ENCODE measurements around the gene CD63. TPM values are rescaled to one million over a fixed set of nuclear protein-coding genes. Genes with fewer than 3 reads are reported as not detected.

The CD63 gene
- total RNA-seq, 1 donor from 2014 or later, result 253 TPM

DNA sequence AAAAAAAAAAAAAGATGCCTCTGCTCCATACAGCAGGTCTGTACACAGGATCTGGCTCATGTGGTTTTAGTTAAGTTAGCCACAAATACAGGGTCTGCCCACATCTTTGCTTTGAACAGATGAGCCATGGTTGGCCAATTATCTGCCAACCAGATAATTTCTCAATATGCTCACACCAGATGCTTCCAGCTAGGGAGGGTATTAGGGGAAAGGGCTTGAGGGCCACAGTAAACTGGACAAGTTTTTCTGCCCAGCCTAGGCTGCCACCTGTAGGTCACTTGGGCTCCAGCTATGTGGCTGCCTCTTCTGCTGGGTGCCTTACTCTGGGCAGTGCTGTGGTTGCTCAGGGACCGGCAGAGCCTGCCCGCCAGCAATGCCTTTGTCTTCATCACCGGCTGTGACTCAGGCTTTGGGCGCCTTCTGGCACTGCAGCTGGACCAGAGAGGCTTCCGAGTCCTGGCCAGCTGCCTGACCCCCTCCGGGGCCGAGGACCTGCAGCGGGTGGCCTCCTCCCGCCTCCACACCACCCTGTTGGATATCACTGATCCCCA, 7.8 kb downstream of the CD63 start:
- ATAC-seq, result peak; percentile 68

GRCh38 chr12:55720071-55720564, 8.7 kb downstream of the CD63 start, which contains the start of gene RDH5:
Gene RDH5 (plus strand): TSS chr12:55720393. CDS start chr12:55721185, 792 bp downstream.
- ATAC-seq, result no peak

DNA sequence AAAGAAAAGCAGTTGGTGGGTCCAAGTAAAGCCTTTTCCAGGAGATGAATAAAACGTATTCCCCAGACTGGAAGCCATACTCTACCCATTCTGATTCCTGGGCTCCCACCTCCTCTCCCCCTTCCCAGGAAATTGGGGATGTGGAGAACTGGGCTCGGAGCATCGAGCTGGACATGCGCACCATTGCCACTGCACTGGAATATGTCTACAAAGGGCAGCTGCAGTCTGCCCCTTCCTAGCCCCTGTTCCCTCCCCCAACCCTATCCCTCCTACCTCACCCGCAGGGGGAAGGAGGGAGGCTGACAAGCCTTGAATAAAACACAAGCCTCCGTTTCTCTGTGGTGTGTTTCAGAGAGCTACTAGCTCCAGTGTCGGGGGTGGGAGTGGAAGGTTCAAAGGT, 9.4 kb downstream of the CD63 start:
- no peak for ATAC-seq

GRCh38 chr12:55718624-55719275, 10.1 kb downstream of the CD63 start:
- no peak for ATAC-seq

GRCh38 chr12:55718015-55718414, 10.8 kb downstream of the CD63 start:
- no peak for ATAC-seq

DNA sequence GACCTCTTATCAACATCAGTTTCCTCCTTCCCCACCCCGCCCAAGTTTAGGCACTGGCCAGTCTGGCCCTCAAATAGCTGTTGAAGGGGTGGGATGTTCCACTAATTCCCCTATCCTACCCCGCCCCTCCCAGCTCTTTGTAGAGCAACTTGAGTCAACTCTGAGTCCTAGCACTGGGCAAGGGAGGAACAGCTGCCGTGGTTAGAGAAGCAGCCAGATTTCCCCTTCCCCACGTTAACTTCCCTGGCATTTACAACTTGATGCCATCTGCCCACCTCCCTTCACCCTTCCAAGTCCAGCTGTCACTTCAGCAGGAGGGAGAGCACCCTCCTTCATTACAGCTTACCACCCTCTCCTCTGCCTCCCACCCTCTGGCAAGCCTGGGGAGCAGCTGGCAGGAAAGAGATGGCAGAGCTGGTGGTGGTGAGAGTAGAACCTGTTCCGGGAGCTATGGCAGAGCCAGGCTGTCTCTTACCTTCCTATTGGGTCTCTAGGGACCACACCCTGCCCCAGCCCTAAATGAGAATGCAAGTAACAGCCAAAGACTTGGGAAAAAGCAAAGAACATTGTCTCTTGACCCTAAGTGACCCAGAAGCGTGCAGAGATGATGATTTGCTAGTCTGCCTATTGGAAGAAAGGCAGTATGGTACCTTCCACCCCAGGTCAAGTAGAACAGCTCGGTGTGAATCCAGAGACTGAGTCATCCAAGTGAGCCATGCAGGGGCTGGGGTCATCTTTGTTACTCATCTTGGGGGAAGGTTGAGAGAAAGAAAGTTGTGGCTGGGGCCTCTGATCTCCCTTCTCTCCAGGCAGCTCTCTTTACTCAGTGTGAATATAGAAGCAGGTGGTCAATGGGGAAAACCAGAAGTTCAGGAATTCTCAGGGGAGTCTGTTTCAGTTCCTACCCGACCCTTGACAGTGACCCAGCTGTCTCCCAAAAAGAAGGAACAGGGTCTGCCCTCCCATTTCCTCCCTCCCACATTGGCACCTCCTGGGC, 11.5 kb downstream of the CD63 start:
- peak; percentile 60 for ATAC-seq

- peak; percentile 2 for ATAC-seq
Observed at GRCh38 chr12:55716582-55716957, 12.2 kb downstream of the CD63 start.

DNA sequence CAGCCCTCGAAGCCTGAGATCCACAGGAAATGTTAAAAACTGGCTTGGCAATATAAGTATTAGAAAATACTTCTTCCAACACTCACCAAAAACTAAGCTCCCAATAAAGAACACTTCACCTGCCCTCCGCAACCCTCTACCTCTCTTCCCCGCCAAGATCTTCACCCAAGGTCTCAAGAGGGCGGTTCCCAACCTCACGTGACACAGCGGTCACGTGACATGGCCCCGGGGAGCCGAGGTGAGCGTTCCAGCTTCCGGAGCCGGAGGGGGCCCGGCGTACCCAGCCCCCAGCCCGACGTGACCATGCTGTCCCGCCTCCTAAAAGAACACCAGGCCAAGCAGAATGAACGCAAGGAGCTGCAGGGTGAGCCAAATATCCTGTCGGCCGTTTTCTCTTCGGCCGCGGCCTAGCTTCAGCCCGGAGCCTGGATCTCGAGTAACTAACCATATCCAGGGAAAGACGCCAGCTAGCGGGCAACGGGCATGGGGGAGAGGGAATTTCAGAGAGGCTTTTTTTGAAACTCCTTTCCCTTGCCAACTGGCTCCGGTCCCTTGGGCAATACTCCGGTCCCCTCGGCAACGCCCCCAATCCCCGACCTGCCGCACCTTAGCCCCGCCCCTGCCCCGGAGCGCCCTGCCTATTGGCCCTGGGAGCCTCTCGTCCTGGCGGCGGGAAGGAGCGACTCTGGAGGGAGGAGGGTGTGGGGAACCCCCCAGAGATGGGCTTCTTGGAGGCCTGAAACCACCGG, 12.8 kb downstream of the CD63 start, which contains the start of gene BLOC1S1:
Gene BLOC1S1 (plus strand): TSS at position 214 of the 749 bp plus-strand sequence. CDS start 6 bp downstream, at position 220.
- peak; percentile 77 for ATAC-seq

DNA sequence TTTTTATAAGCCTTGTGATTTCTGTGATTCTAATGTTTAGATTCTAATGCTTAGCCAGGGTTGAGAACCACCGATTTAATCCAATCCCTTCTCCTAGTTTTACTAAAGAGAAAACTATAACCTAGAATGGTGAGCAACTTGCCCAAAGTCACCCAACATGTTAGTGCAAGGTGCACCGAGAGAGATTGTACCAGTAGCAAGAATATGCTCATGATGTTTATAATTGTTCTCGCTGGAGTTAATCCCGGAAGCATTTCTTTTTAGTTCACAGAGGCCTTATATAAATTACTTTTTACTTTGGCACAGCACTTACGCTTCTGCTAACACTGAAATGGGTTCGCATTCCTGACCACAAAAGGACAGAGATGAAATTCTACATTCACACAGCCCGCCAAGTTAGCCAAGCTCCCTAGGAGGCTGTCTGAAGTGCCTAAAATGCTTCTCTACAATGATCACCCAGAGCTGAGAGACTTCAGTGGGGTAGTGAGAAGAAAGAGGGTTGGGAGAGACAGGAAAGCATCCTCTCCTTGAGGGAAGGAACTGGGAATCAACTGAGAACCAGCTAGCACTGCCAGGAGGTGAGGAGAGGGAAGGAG, 13.5 kb downstream of the CD63 start:
- ATAC-seq, result no peak

GRCh38 chr12:55713721-55714120, 15.1 kb downstream of the CD63 start:
- ATAC-seq, result no peak

DNA sequence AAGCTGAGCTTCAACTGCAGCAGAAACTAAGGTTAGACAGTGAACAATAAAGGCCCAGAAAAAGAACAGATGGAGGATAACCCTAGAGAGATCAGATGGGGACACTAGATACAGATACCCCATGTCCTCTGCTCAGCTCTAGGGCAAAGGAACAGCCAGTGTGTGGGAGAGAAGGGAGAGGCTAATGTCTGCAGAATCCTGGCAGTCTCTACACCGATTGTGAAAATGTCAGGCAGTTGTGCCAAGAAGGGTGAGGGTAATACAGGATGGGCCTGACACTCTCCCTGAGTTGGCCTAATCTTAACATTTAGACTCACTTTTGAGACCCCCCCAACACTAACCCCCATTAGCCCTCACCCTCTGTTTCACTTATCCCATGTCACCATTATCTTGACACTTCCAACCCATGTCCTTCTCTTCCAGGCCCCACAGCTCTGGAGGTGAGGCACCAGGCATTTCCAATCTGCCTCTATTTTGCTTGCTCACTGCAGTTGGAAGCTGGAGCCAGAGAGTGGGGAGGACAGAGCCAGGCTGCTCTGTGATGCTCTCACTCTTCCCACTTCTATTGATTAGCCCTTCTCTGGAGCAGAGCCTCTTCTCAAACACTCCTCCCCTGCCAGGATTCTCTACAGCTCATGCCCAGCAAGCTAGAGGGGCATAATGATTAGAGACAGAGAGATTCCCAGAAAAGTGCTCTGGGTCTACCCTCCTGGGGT, 16.0 kb downstream of the CD63 start:
- ATAC-seq, result no peak

DNA sequence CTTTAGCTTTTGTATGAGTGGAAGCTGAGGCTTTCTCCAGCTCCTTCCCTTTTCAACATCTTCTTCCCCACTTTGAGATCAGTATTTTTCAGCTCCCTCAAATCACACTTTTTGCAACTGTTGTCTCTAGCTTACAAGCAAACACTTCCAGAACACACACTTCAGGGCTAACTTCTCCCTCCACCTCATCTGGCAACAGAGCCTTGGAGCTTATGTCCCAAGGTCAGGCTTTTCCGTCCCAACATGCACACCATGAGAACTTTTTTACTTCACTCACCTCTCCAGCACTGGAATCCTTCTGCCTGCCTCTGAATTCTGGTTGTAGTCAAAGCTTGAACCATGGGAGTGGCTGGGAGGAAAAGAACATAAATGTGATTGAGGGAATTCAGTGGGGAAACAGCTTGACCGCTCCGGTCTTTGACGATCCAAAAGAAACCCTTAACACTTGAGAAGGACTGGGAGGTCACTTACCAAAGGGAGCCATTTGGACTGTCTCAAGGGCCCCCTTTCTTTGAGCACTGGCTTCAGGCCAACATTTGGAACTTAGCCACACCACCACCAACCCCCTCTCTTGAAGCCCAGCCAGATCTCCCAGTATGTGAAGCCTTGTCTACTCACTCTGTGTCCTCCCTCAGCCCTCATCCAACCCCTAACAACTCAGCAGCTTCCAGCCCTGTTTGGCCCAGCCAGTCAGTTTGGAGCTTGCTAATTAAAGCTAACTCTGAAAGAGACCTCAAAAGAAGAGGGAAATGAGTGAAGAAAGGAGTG, 16.8 kb downstream of the CD63 start:
- ATAC-seq, result no peak

GRCh38 chr12:55708695-55709233, 20.0 kb downstream of the CD63 start:
- no peak for ATAC-seq

GRCh38 chr12:55707841-55708694, 20.7 kb downstream of the CD63 start, which contains the start of gene ITGA7:
Gene ITGA7 (minus strand): TSS chr12:55707904. CDS start chr12:55707682, 222 bp downstream.
- ATAC-seq, result peak; percentile 24

GRCh38 chr12:55707219-55707671, 21.6 kb downstream of the CD63 start:
- no peak for ATAC-seq

- ATAC-seq, result no peak
Observed at GRCh38 chr12:55706568-55707218, 22.1 kb downstream of the CD63 start.

DNA sequence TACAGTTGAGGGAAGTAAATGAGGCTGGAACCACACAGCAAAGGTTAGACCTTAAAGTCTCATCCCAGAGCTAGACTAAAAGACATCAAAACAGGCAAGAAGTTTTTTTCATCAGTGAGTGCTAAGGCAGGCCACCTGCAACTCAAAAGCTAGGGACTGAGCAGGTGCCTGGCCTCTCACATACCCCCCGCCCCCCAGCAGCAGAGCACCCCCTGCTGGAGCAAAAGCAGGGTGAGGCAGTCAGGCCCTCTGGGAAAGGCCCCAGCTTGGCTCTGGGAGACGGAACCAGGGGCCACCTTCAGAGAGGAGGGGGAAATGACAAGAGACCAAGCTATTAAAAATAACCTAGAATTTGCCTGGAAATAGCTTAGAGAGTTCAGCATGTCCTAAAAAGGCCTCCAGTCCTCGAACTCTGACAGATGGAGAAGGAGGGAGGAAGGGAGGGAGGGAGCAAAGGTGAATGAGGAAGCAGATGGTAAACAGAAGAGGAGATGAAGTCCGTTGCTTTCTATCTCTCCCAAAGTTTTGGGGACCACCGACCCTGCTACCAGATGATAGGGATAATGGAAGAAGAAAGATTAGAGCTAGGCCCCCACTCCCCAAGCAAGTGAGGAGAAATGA, 22.9 kb downstream of the CD63 start:
- no peak for ATAC-seq
